Iris pigment epithelial cell (primary cell): ENCODE results near the gene CUL3.

Experiments used
- DNase-seq: peaks from one replicate; pipeline ENCODE4 v3.0.0-alpha.2; 2011; ENCODE audit warnings: low read depth

CUL3 gene

DNA sequence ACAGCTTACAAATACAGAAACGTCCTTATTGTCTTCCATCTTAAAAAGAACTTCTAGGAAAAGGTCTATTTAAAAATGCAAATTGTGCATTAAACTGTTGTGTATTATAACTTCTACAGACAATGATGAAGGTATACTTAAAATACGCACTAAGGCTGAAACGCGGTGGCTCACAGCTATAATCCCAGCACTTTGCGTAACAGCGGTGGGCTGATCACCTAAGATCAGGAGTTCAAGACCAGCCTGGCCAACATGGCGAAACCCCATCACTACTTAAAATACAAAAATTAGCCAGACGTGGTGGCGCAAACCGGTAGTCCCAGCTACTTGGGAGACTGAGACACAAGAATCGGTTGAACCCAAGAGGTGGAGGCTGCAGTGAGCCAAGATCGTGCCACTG lies 4.9 kb downstream of the CUL3 start:
- no peak for DNase-seq

DNA sequence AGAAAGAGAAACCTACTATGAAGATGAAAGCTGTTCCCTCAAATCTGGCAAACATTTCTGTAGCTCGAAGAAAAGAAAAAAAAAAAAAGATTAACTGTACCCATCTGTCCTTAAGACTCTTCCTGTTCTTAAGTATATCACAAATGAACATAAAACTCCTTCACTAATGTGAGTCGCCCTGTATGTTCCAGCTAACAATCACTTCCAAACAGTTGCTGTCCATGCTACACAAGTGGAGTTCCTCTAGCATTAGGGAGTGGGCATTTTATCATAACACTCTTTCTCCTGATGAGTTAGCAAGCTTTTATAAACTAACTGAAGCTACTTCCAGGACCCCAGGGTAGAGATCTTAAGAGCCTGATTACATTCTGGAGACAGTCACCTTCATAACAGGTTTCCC lies 5.8 kb downstream of the CUL3 start:
- peak; percentile 41 for DNase-seq

DNA sequence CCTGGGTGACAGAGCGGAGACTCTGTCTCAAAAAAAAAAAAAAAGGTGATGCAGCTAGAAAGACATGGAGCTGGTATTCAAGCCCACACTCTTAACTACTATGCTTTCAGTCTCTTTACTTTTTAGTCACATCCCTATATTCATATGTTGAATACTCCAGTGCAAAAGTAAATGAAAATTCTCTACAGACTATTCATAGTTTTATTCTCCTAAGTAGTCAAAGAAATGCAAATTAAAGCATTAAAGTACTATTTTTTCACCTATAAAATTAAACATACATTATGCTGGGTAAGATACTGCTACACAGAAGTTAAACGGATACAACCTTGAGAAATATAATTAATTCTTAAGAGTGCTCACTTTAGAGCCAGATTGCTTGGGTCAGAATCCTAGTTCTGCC lies 7.6 kb downstream of the CUL3 start:
- DNase-seq = no peak

DNA sequence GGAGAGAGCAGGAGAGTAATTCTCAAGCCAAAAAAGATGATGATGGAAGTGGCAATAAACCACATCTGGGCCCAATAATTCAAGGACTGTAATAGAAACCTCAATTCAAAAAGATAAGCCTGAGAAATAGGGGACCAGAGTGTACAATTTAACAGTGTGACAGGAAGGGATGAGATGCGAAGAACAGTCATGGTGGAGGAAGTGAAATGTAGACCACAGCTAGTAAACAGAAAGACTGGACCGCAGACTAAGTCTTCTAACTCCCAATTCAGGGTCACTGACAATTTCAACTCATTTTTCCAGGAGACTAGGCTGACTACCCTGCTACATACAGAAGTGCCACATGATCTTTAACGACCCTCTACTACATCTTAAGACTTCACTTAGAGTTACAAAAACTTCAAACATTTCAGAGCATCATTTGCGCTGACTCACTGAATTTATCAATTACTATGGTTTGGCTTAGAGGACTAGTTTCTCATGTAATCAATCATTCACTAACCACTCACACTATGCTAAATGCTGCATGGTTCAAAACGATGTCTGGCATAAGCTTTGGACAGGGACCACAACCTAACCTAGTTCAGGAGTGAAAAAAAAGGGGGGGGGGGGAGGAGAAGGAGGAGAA lies 9.0 kb downstream of the CUL3 start:
- peak; percentile 20 for DNase-seq

DNA sequence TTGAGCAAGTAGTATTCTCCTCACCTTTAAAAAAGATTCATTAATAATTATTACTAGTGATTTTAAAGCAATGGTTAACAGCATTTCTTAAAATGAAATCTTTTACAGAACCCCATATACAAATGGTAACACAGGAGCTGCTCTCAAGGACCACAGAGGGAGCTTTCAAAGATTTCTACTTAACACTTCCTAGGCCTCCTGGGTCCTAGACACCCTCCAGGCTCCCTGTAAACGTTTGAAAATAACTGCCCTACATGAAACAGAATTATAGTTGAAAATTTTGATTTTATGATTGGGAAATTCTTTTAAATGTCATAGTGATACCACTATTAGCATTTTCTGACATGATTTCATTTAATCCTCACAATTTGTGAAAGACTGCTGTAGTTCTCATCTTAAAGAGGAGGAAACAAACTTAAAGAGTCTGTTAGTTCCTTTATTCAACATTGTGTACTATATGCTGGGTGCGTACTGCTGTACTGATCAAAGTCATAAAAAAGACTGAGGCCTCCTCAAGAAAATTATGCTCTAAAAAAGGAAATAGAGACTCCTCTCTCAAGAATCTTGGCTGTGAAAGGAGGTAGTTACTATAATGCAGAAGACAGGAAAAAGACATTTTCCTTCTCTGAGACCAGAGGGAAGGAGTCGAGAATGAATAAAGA lies 10.6 kb downstream of the CUL3 start:
- DNase-seq = no peak

DNA sequence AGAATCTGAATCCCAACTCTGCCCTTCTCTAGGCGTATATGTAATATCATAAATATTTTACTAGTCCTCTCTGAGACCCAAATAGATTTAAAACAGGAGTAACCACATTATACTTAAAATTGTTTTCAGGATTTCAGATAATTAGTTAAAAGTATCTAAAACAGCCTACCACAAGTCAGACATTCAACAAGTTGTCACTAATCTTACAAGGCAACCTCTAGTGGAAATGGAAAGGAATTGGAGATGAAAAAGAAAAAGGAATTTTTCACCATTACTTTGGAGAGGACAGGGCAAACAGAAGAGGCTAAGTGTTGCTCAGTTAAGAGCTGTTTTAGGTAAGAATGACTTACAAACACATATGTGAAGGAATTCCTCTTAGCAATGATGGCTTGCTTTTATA lies 11.4 kb downstream of the CUL3 start:
- no peak for DNase-seq

DNA sequence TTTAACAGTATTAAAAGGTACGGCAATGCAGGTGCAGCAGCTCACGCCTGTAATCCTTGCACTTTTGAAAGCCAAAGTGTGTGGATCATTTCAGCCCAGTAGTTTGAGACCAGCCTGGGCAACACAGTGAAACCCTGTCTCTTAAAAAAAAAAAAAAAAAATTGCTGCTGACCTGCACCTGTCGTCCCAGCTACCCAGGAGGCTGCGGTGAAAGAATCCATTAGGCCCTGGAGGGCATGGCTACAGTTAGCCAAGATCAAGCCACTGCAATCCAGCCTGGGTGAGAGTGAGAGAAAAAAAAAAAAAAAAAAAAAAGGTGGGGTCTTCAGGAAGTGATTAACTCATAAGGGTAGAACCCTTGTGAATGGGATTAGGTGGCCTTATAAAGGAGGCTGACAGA lies 12.8 kb downstream of the CUL3 start:
- no peak for DNase-seq

DNA sequence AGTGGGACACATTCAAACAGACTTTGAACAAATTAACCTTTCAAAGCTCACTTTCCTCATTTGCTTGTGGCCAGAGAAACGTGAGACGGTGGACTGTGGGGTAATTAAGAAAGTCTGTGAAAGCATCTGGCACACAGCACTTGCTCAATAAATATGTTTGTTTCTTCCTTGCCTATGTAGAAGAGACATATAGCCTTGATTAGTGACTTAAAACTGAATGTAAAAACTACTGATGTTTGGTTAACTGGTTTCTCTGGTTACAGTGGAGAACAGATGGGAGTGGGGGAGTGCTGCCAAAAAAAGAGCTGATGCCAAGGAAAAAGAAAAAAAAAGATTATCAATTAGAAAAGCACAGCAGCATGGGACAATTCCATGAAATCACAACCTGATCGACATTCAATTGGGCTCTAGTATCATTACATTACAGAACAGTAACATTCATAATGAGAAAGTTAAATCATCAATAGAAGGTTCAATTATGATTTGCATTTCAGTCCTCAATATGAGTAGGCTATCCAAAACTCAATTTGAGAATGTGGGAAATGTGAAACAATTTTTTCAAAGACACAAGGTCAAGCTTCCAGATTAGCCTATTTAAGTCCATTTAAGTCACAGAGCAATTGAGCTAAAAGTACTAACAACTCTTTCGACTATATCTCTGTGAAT lies 14.7 kb downstream of the CUL3 start:
- peak; percentile 45 for DNase-seq

DNA sequence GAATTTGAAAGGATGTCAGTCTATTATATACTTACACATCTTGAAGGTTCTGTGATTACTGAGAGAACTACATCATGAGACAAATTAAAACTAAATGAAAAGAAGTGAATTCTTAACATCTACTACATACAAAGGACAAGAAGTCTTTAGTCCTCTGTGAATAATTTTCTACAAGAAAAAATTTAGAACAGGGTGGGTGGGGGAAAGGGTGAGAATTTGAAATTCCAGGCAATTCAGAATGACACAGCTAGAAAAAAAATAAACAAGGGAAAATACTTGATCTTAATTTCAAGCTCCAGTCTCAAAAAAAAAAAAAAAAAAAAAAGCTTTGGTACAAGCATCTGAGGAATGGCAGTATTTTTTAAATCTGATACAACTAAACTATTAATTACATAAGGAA lies 15.5 kb downstream of the CUL3 start:
- no peak for DNase-seq

DNA sequence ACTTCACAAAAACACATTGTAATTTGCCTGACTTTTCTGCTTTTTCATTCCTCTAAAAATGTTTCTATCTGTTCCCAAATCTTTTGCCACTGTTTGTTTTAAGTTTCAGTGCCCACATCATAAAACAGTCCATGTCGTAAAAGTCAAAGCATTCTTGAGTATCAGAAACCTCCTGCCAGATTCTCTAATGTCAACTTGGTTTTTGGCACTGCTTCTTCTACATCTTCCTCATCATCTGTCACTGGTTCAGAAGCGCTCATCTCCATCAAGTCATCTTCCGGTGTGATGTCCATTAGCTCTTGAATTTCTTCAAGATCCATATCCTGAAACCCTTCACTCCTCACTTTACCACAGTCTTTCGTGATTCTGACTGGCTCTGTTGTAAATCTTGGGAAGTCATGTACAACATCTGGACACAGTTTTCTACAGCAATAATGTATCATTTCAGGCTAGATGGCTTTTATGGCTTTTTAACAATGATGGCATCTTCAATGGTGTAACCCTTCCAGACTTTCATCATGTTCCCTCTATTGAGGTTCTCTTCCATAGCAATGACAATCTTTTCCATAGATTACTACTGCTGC lies 19.6 kb downstream of the CUL3 start:
- DNase-seq = no peak

DNA sequence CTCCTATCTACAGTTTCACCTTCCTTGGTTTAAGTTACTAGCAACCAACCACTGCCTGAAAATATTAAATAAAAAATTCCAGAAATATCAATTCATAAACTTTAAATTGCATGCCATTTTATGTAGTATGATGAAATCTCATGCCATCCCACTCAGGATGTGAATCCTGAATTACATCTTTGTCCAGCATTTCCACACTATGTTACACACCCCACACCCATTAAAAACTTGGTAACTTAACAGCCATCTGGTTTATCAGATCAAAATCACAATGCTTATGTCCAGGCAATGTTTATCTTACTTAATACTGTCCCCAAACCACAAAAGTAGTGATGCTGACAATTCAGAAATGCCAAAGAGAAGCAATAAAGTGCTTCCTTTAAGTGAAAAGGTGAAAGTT lies 21.6 kb downstream of the CUL3 start:
- no peak for DNase-seq

DNA sequence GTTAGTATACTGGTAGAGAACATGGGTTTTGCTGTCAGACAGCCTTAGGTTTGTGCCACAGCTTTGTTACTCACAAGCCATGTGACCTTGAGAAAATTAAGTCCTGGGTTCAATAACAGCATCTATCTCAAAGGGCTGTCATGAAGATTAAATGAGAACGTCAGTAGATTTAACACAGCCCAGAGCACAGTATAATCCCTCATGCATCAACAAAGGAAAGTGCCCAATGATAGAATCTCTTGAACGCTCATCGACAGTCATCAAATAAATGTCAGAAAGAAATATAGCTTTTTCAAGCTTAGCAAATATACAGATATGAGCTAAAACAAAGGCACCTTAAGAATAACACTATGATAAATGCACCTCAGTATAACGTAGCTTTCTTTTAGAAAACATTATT lies 22.3 kb downstream of the CUL3 start:
- no peak for DNase-seq

DNA sequence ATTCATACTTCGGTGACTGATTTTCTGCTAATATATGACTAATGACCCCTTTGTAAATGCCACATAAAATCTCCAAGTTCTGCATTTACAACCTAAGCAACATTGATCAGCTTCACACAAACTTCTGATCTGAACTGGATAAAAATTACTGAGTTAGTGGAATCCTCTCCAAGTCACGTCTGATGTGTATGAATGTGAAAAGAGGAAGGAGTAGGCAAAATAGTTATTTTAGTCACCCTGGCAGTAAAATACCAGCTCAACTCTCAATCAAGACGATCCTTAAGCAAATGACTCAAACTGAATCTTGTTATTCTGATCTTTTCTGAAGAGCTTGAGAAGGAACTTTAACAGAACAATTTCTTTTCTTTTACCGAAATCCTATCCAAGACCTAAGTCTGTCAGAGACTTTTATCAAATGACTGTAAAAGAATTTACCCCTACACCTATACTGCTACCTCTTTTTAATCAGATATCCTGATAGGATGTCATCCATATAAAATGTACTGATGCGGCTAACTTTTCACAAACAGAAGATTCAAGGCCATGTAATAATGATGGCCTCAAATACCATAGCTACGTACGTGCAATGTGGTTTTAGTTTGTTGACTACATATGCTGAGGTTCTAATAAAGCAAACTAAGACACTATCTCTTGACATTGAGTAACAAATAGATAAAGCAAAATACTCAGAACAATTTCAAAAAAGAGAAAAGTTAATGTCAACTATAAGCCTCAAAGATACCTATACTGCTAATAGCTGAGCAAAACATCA lies 23.7 kb downstream of the CUL3 start:
- DNase-seq = peak; percentile 80

DNA sequence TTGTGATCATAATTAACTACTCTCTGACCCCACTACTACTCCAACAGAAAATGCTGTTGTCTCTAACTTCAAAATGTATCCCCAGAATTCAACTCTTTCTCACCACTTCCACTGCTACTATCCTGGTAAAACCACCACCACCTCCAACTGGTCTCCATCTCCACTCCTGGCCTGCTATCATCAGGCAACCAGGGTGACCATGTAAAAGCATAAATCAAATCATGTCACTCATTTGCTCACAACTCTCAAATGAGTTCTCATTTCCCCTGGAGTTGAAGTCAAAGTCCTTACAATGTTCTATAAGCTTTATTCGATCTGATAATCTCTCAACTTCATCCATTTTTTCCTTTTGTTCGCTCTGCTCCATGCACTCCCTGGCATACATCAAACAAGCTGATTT lies 24.6 kb downstream of the CUL3 start:
- DNase-seq = no peak

DNA sequence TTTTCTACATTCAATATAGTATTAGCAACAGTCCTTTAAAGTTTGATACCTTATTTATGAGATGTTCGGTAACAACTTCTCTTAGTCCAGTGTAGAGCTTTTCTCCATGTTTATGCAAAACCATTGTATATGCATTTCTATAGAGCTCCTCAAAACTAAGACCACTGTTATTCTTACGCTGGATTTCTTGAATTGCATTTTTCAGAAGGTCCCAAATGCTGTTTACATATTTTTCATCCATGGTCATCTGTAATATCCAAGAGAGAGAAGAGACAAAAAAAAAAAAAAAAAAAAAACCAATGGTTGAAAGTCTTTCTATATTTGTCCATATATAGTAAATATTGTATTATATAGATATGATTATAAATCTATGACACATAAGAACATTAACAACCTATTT lies 27.6 kb downstream of the CUL3 start:
- DNase-seq = no peak

DNA sequence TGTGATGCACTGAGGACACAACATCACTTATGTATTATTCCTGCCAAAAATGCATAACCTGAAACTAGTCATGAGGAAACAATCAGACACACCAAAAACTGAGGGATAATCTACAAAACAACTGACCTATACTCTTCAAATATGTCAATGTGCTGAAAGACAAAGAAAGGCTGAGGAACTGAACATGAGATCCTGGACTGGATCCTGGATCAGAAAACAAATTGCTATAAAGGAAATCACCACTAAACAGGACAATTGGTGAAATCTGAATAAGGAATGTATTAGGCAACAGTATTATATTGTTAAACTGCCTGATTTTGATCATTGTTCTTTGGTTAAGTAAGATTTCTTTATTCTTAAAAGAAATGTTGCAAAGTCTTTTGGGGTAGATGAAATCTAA lies 28.8 kb downstream of the CUL3 start:
- DNase-seq = no peak

DNA sequence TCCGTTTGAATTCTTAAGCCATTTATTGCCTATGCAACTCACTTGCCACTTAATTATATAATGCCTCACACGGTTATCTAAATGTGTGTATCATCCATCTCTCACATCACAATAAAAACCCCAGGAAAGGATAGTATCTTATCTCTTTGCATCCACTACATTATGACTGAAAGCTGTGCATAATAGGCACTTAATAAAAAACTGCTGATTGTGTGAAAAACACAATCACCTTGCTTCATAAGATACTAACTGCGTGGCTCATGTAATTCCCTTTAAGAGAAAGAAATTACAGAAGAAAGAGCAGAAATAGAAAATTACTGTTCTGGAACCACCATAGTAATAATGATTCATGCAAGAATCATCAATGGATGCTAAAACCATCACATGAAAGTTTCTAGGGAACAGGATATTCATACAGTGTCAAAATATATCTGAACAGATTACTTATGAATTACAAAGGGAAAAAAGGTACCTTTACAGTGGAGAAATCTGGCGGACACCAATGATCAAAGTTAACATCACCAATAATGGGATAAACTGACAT lies 29.3 kb downstream of the CUL3 start:
- no peak for DNase-seq

DNA sequence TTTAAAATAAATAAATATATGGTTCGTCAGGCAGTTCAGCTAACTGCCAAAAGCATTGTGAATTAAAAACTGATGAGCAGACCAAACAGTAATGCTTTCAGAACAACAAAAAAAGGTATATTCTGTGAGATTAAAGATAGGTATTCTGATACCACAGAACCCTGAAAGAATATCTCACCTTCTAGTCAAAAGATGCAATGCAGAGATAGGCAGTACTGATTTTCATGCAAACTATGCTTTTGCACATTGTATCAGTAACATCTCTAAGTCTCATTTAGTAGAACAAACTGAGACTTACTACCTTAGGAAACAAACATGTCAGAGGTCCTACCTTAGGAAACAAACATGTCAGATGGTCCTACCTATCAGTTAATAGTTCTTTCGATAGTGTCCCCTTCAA lies 32.4 kb downstream of the CUL3 start:
- DNase-seq = no peak

DNA sequence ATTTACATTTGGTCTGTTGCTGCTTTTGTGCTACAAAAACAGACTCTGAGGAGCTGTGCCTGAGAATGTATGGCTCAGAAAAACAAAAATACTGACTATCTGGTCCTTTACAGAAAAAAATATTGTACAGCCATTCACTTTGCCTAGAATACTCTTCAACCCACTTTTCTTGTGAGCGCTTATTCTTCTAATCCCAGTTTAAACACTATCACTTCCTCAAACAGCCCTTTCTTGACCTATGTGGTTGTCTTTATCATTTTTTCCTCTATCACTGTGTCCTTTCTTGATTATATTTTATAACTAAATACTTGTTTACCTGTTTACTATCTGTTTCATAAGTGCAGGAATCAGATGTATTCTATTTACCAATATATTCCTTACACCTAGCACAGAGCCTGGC lies 33.5 kb downstream of the CUL3 start:
- no peak for DNase-seq

DNA sequence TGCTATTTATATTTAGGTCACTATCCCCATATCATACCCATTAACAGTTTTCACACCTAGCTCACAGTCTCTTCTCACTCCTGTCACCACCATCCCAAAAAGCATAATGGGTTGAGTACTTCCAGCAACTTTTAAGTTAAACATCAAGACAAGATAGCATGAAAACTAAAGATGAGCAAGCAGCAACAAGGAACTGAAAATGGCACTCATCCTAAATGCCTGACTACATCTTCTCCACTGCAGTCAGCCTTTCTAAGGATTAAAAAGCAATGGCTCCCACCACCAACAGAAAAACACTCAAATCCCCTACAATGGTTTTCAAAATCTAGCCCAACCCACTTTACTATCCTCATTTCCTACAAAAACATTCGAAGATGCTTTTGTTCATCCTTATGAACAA lies 38.2 kb downstream of the CUL3 start:
- no peak for DNase-seq

DNA sequence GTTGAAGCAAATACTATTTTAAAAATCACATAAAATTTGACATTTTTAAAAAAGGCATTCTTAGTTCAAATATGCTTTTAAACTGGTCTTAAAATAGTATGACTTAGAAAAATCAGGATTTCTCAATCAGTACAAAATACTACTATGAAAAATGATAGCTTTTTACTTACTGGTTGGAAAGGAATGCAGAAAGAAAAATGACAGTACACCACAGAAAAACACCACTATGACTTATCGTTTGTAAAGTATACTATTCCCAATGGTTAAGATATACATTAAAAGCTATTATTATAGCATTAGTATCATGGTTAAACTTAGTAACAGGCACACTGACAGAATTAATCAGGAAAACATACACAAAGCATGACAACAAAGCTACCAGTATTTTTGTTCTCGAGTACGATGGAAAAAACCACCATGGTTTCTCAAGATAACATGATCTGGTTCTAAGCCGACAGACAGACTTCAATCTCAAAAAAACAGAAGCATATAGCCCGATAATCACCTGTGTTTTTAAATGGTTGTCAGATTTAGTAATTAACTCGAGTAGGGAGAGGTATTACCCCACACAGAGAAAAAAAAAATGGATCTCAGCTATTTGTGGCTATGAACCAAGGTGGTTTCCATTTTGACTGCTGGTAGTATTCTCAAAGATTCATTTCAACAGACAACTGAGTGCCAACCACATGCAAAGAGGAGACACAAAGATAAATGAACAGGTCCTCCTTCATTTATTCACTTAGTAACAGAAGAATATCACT lies 39.1 kb downstream of the CUL3 start:
- DNase-seq = peak; percentile 76

DNA sequence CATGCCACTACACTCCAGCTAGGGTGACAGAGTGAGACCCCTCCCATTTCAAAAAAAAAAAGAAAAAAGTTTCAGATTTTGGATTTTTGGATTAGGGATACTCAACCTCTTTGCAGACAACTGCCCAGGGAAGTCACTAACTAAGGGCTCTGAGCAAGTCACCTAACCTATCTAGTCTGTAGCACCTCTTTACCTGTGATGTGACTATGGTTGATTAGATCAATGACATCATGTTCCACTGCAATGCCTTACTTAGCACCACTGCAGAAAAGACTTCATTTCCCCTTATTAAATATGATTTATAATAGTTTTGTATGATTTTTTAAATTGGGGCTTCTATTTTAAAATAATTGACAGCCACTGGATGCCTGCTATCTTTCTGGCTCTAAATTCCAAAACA lies 41.2 kb downstream of the CUL3 start:
- DNase-seq = no peak
